GM21619 (cell line): ENCODE data around the gene CD2.

ENCODE experiments used
- ATAC-seq: cut with Tn5 transposase; IDR thresholded peaks from one replicate; pipeline ENCODE4 v1.9.1; 2021; ENCODE audit not compliant: unreplicated experiment

CD2 gene

DNA sequence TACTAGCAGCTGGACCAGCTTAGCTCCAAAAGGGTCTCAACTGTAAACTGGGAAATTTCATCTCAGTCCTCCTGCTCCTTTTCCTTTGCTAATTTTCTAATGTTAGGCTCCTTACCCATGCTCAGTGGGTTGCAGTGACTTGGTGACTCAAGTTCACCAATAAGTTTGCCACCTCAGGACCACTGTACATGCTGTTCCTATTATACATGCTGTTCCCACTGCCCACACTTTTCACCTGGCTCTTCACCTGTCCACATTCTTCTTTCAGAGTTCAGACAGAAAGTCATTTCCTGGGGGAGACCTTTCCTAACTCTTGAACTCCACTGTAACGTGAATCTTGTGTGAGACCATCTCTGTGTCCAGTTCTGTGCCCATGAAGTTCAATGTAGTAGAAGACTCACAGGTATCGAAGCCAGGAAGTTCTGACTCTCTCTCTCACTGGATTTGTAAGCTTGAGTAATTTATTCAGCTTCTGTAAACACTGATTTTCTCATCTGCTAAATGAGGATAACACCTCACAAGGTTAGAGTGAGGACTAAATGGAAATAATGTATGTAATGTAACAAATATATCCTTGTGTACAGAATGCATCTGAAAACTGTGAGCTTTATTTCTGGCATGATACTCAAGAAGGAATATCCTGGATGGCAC, 17.9 kb downstream of the CD2 start:
- ATAC-seq: no peak

GRCh38 chr1:116772648-116773045, 18.4 kb downstream of the CD2 start:
- ATAC-seq: no peak

DNA sequence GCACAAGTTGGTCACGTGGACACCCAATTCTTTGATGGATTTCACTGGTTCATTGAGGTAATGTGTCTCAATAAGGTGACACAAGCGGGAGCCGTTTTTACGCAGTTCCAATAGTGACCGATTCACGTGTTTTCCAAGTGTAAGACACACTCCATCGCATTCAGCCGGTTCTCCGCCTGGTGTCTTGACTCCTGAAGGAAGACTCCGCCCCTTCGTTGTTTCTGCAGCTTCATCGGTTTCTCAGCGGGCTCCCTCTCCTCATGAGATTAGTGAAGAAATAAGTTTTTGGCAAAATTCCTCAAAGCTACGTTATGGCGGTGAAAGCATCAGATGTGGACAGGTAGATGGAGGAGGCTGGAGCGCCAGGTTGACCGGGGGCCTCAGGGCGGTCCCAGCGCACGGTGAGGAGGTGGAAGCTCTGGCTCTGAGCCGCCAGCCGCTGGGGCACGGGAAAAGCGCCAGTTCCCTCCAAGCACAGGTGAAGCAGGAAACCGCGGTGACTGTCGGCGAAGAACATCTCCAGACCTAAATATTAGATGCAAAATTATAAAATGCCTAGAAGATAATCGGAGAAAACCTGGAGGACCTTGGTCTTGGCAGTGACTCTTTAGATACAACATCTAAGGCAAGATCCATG, 21.0 kb downstream of the CD2 start:
- ATAC-seq: no peak

DNA sequence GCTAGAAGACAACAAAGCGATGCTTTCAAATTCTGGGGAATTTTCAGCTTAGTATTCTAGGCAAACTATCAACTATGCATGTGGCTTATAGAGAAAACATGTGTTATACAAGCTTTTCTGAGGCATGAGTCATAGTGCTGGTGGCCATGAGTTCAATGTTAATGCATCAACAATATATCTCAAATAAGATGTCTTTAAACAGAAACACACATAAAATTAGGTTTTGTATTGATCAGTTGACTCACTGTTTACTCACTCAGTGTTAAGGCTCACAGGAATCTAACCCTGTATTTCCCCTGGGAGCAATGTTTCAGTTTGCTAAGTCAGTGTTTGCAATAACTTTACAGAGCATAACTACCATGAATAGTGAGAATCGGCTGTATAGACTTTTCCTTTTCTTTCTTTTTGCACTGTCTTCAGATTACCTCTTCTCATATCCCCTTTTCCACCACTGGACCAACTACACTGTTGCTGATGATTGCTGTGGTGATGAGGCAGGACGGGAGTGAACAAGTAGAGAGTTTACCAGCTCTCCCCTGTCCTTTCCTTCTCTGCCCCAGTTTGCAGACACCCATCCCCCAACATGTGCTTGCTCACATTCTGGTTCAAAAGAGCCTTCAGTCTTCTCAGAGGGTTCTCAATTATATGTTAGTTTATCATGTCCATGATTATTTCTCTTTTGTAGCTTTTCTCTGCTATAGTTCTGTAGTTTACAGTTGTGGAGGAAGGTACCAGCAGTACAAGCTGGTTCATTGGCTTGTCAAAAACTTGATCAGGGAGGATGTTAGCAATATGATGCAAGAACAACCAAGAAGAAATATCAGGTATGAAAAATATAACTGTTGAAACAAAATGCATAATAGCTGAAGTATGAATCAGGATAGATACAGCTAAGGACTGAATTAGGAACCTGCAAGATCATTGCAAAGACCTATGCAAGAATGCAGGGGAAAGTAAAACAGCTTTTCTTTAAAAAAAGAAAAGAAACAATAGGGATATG, 23.9 kb downstream of the CD2 start:
- peak; percentile 56 for ATAC-seq

- ATAC-seq: no peak
These were observed 26.8 kb downstream of the CD2 start for GRCh38 chr1:116781034-116781433.

DNA sequence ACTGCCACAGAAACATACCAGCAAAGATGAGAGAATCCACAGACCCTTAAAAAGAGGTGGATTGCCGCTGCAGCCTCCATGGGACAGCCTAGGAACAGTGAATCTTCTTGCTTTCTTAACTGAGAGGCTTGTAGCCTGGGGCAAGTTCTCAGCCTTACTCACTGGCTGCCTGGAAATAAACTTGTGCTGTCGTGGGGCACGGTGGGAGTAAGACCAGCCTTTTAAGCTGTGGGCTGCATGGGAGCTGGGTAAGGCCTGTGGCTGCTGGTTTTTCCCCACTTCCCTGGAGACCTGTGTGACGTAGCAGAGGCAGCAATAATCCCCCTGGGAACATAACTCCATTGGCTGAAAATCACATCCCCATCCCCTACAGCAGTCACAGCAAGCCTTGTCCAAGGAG, 30.8 kb downstream of the CD2 start:
- ATAC-seq: no peak

GRCh38 chr1:116786049-116786448, 31.8 kb downstream of the CD2 start:
- no peak for ATAC-seq

DNA sequence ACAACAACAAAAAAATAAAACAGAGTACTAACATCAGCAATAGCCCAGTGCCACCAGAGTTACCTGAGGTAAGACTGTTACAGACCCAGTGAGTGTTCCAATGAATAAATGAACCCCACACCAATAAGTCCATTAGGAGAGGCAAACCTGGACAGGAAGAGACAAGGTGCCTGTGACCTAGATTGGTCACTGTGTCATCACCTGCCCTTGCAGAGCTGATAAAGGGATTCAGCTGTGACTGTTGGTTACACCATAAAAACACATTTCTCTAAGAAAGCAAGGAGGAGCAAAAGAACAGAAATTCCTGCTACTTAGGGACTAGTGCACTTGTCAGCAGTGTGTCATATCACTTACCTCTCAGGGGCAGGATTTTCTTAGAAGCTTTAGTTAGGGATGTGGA, 37.5 kb downstream of the CD2 start:
- ATAC-seq: no peak

- no peak for ATAC-seq
These were observed 39.2 kb downstream of the CD2 start for GRCh38 chr1:116793357-116793935.

GRCh38 chr1:116794371-116794770, 40.1 kb downstream of the CD2 start:
- ATAC-seq: no peak

DNA sequence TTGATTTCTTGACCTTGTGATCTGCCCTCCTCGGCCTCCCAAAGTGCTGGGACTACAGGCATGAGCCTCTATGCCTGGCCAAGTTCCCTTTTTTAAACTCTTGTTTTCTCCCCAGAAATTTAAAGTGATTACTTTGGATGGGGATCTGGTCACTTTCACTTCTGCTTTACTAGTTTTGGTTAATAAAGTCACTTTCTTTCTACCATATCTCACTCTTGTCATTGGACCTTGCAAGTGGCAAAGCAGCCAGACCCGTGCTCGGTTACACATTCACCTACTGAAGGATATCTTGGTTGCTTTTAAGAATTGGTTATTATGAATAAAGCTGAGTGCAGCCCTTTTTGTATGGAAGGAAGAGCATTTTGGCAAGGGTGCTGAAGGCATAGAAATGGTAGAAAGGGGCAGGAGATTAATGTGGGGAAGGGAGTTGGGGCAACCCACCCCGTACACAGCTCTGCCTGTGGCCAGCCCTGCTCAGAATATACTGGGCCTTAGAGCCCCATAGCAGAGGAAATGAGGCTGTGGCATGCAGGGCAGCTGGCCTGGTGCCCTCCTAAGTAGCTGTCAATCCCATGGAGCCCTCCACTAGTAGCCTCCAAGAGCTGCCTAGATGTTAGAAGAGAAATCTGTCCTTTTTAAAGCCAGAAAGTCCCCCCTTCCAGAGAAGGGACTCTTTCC, 40.7 kb downstream of the CD2 start:
- ATAC-seq: peak; percentile 92

DNA sequence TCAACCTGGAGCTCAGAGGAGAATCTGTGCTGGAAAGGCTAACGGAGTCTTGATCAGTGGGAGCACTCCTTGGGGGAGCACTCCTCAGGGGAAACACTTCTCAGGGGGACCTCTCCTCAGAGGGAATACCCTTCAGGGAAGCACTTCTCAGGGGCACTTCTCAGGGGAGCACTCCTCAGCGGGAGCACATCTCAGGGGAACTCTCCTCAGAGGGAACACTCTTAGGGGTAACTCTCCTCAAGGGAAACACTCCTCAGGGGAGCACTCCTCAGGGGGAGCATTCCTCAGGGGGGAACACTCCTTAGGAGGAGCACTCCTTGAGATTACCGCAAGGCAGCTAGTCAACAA, 41.2 kb downstream of the CD2 start:
- no peak for ATAC-seq

DNA sequence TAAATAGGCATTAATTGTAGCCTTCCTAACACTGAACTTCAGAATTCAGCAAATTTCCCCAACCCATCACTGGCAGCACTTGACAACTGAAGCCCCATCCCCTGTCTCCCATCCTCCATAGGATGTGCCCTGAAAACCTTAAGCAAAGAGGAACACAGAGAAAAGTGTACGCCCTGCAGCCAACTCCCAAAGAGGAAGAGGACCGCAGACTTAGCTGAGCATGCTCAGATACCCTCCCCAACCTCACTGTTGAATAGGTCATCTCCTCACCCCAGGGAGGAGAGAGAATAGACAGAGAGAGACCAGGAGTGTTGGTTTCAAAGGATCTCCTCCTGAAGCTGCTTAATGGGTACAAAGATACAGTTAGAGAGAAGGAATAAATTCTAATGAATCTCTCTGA, 50.5 kb downstream of the CD2 start:
- no peak for ATAC-seq

GRCh38 chr1:116805398-116805797, 51.2 kb downstream of the CD2 start:
- no peak for ATAC-seq

- ATAC-seq: no peak
These were observed 52.0 kb downstream of the CD2 start for GRCh38 chr1:116806245-116806644.

DNA sequence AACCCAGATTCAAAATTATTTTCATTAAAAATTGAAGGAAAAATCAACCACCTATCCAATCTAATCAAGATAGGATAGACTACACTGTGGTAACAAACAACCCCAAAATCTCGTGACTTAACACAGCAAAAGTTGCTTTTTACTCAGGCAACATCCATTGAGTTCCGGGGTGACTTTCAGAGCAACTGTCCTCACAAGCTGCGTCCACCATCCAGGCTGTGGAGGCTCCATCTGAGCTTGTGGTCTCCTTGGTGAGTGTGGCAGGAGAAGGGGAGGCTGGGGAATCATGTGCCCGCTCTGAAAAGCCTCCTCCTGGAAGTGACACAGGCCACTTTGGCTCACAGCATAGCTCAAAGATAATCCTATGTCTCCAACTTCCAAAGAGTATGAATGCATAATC, 52.4 kb downstream of the CD2 start:
- ATAC-seq: no peak

DNA sequence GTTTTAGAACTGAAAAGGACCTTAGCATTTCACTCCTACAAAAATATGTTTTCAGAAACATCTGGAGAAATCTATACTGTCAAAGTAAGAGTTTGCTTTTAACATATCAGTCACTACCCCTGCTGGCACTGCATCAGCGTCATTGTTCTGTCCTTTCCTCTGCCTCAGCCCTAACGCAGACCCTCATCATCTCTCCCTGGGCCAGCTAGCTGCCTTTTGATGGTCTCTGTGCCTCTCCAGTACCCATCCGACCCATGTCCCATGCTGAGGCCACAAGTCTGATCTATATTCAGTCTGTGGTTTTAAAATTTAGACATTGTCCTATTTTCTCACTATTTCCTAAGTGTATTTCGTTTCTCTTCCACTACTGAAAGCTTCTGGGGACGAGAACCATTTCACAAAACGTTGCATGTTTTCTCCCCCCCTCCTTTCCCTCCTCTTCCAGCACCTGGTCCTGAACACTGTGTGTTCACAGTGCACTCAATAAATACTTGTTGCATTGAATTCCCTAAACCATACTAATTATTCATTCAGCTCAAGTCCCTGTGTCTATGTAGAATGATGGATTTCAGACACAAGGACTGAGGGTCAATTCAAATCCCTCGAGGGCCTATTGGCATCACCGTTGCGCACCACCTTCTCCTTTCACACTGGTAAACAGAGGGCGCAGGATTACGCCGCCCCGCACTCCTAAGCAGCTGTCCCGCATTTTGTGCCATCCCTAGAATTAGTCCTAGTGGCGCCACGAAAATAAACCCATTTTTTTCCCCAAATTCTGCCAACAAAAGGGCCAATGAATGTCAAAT, 53.4 kb downstream of the CD2 start:
- ATAC-seq: no peak

DNA sequence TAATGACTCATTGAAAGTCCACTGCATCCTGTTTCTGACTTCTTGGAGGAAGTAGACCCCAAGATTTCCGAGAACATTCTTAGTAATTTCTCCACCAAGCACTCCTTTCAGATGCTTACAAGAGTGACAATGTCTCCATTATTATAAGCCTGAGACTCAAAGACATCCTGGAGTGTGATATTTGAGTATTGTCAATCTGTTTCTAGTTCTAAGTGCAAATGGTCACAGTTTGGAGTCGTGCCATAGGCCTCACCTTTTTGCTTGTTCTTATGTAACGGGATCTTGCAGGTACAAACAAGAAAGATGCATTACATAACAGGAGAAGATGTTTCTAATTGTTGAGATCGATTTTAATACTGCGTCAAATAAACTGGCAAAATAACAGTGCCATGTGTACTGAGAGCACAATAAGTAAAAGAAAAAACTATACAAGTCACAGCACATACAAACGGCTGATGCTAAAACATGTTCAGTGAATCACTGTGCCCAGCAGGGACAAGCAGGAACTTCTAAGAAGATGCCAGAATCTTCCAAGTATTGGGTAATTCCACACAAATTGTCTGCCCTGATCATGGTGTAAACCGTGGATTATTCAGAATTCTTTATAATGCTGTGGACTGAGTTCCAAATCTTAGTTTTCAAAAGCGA, 54.1 kb downstream of the CD2 start:
- no peak for ATAC-seq

GRCh38 chr1:116808848-116809508, 54.7 kb downstream of the CD2 start:
- ATAC-seq: no peak
